HepG2 (cell line): ENCODE measurements around the gene TSPYL1. TPM values are rescaled to one million over a fixed set of nuclear protein-coding genes. Genes with fewer than 3 reads are reported as not detected.
A peak's percentile ranks its signal among the peaks of the same experiment; 100 is the strongest.

Source experiments
- AKNA ChIP-seq: sonication (generic); formaldehyde crosslinking; IDR thresholded peaks from 2 replicates; pipeline ENCODE4 v1.4.0; 2020; ENCODE audit warnings: missing genetic modification reagents, borderline replicate concordance
- ARNTL ChIP-seq: sonication (generic); formaldehyde crosslinking; IDR thresholded peaks from 2 replicates; pipeline ENCODE4 v1.4.0; 2020; ENCODE audit warnings: mild to moderate bottlenecking, missing genetic modification reagents
- CREB3 ChIP-seq: sonication (generic); formaldehyde crosslinking; IDR thresholded peaks from 2 replicates; pipeline ENCODE4 v1.5.0; 2020; ENCODE audit warnings: missing genetic modification reagents
- DBP ChIP-seq: sonication (generic); formaldehyde crosslinking; IDR thresholded peaks from 2 replicates; pipeline ENCODE4 v1.4.0; 2020; ENCODE audit warnings: missing genetic modification reagents; ENCODE audit errors: not compliant biosample characterization
- FOXM1 ChIP-seq: sonication (generic); formaldehyde crosslinking; IDR thresholded peaks from 2 replicates; pipeline ENCODE4 v1.5.0; 2020; ENCODE audit warnings: missing genetic modification reagents
- GABPA ChIP-seq, 2 experiments: IDR thresholded peaks; 2 replicates each; pipeline ENCODE4 v1.6.1; 2011 to 2016; ENCODE audit warnings: low read depth in 2 of 2, low read length in 1 of 2, missing biosample characterization in 1 of 2, missing genetic modification characterization in 1 of 2
- GABPB1 ChIP-seq: IDR thresholded peaks from 2 replicates; pipeline ENCODE4 v1.6.1; 2016; ENCODE audit warnings: mild to moderate bottlenecking, missing genetic modification reagents, moderate library complexity, missing compliant biosample characterization
- IRF1 ChIP-seq: sonication (generic); formaldehyde crosslinking; IDR thresholded peaks from 2 replicates; pipeline ENCODE4 v1.4.0; 2020; ENCODE audit warnings: low read depth, mild to moderate bottlenecking, missing genetic modification reagents
- POLR2G ChIP-seq: fragments of 200-400 bp; formaldehyde crosslinking; IDR thresholded peaks from 2 replicates; pipeline ENCODE4 v1.6.1; 2018; ENCODE audit warnings: mild to moderate bottlenecking, low read depth, low read length, moderate library complexity
- SALL2 ChIP-seq: sonication (generic); formaldehyde crosslinking; IDR thresholded peaks from 2 replicates; pipeline ENCODE4 v1.8.1; 2023; ENCODE audit warnings: mild to moderate bottlenecking, missing genetic modification reagents, inconsistent platforms
- SOX5 ChIP-seq: IDR thresholded peaks from 2 replicates; pipeline ENCODE4 v1.6.1; 2016; ENCODE audit warnings: borderline replicate concordance
- ZKSCAN8 ChIP-seq: IDR thresholded peaks from 2 replicates; pipeline ENCODE4 v1.6.1; 2016; ENCODE audit warnings: borderline replicate concordance, missing genetic modification reagents, missing compliant biosample characterization
- ZNF256 ChIP-seq: sonication (generic); formaldehyde crosslinking; conservative IDR thresholded peaks from 2 replicates; pipeline ENCODE4 v1.4.0; 2020; ENCODE audit warnings: missing genetic modification reagents
- ZNF260 ChIP-seq: sonication (generic); formaldehyde crosslinking; IDR thresholded peaks from 2 replicates; pipeline ENCODE4 v1.4.0; 2020; ENCODE audit warnings: missing genetic modification reagents, low read depth, mild to moderate bottlenecking, borderline replicate concordance
- ZNF501 ChIP-seq: sonication (generic); formaldehyde crosslinking; IDR thresholded peaks from 2 replicates; pipeline ENCODE4 v1.5.1; 2020; ENCODE audit warnings: mild to moderate bottlenecking, moderate library complexity, missing genetic modification reagents
- polyA plus RNA-seq, 8 experiments: library from polyadenylated mRNA; depleted of rRNA in 3 of 8; stranded (reverse) in 7 of 8; unstranded in 1 of 8; fragments of >200 nt; fragmentation: Illumina TruSeq in 4 of 8; extraction: Trizol in 4 of 8; gene quantifications; 2 replicates each; pipeline versions ENCODE4 v1.2.1 to v1.2.3, GENCODE V29; 2011 to 2016; ENCODE audit warnings: low read depth in 4 of 8, missing spikeins in 1 of 8, mixed read lengths in 1 of 8; ENCODE audit not compliant: insufficient read depth in 1 of 8
- total RNA-seq, 5 experiments: library from RNA; depleted of rRNA; stranded (reverse); fragments of >200 nt; fragmentation: Illumina TruSeq; extraction: Trizol; gene quantifications; 2 replicates each; pipeline ENCODE4 v1.2.3, GENCODE V29; 2016; ENCODE audit warnings: low read depth in 1 of 5

Gene TSPYL1
- total and polyA plus RNA-seq, 2 of the 13 experiments (the other 11 are each of a cell fraction or from before 2014, with no cell fraction given), result 28.3 to 93.0 TPM

- no peak for TF ChIP-seq AKNA (CRISPR knock-in tag)
- 0 out of 2 replicates have a peak, but pooled peaks have one; percentile 29 for TF ChIP-seq POLR2G
- no peak for TF ChIP-seq FOXM1 (CRISPR knock-in tag)
- no peak for TF ChIP-seq GABPA (IDR thresholded peaks at IDR 0.05; ENCODE audit: low read depth, low read length)
- peak; percentile 13; the same call in 1 of the 2 replicates for TF ChIP-seq GABPA (CRISPR knock-in tag; IDR thresholded peaks at IDR 0.05; ENCODE audit: low read depth)
- TF ChIP-seq IRF1 (CRISPR knock-in tag), result no peak
- no peak for TF ChIP-seq ZNF256
- no peak for TF ChIP-seq DBP (CRISPR knock-in tag)
- no peak; the same call in 1 of the 2 replicates for TF ChIP-seq ZKSCAN8
- no peak for TF ChIP-seq ZNF501
- TF ChIP-seq CREB3 (CRISPR knock-in tag), result no peak
- no peak for TF ChIP-seq SALL2 (CRISPR knock-in tag)
- peak; percentile 84 for TF ChIP-seq SOX5 (CRISPR knock-in tag)
- TF ChIP-seq GABPB1 (CRISPR knock-in tag), result no peak
- TF ChIP-seq ZNF260 (CRISPR knock-in tag), result no peak
- TF ChIP-seq ARNTL, result no peak
Measured at GRCh38 chr6:116255246-116255800, 24.4 kb downstream of the TSPYL1 start (continued).
